Activated CD8-positive, alpha-beta memory T cell treated with anti-CD3 and anti-CD28 coated beads for 4 hours (primary cell): Measurements from ENCODE around the gene E2F4.

Experiments
- DNase-seq, 2 donors: peaks; one replicate each; pipeline ENCODE4 v3.0.0-alpha.2; 2020; ENCODE audit warnings: low read depth in 2 of 2

E2F4 gene

DNA sequence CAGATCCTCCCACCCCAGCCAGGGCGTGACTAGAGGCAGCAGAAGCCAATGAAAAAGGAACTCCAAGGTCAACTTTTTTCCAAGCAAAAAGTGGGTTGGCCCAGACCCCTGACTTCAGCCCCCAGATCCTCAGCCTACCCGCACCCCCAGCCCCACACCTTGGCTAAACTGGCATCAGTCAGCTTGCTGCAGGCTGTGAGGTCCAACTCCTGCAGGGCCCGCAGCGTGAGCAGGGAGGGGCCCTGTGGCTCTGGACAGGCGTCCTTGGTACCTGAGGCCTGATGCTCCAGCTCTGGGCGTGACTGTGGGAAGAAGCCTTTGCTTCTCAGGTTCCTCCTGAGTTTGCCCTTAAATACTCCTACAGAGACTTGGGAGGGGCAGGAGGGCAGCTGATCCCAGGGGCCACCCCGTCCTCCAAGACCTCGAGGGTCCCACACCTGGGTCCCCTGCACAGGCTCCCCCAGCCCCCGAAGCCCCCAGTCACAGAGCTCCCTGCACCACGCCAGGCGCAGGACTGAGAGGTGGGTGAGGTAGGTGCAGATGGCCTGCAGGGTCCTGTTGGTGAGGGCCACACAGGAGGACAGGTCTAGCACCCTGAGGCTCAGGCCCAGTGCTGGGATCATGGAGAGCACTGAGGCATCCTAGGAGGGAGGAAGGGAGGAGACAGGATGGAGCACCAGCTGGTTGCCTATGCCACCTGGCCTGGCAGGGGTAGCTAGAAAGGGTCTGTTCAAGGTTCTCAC, 16.4 kb downstream of the E2F4 start:
- no peak for DNase-seq

DNA sequence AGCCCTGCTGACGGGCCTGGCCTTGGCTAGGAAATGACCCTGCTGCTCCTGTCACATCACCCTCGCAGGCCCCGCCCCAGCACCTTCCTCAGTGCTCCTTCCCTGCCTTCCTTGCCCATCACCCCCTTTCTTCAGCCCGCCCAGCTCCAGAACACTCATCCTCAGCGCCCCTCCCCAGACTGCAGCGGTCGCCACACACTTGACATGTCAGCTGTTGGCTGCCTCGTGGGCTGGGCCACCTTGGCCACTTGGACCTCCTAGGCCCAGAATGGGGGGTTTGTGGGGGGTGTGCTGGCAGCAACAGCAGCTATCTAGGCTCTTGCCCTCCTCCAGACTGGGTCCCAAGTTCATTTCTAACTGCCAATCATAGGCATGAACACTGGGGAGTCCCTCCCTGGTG, 17.6 kb downstream of the E2F4 start:
- no peak for DNase-seq

DNA sequence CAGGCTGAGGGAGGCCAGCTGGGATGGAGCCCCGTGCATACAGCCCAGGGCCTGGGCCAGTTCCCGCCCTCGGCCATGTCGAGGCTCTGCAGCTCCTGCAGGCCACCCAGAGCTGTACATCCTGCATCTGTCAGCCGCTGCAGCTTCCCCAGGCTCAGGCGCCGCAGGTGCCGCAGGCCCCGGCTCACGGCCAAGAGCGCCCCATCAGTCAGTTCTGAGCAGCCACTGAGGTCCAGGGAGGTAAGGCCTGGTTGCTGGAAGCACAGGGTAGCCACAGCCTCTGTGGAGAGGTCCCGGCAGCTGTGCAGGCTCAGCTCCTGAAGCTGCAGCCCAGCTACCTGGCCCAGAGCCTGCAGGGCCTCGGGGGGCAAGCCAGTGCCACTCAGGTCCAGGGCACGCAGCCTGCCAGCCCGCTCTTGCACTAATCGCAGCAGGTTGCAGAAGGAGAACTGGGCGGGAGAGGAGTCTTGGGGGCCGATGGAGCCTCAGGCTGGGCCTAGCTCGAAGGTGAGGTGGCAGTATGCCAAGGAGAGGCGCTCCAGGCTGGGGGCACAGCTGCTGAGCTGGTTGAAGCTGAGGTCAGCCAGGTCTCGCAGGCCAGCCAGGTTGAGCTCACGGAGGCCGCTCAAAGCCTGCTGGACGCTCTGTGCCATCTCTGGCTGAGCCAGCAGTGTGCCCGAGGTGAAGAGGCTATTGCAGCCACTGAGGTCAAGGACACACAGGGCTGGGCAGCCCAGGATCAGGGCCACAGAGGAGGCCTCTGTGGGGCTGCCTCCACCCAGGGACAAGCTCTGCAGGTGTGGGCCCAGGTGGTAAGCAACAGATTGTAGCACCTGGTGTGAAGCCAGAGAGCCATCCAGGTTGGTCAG, 18.3 kb downstream of the E2F4 start:
- DNase-seq: no peak

DNA sequence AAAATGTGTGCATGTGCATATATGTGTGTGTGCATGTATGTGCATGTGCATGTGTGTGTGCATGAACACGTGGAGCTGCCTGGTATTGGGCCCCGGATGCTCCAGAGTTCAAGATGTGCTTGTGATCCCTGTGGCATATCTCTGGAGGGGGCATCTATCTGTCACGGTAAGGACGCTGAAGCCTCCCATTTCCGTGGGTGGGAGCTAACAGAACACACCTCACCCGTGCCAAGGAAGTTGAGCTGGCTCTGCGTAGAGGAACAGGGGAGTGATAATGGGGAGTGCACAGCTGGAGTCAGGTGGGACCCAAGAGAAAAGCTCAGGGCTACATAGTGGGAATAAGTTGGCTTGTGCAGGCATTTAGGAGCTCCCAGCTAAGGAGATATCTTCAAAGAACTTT, 19.7 kb downstream of the E2F4 start:
- DNase-seq: no peak

DNA sequence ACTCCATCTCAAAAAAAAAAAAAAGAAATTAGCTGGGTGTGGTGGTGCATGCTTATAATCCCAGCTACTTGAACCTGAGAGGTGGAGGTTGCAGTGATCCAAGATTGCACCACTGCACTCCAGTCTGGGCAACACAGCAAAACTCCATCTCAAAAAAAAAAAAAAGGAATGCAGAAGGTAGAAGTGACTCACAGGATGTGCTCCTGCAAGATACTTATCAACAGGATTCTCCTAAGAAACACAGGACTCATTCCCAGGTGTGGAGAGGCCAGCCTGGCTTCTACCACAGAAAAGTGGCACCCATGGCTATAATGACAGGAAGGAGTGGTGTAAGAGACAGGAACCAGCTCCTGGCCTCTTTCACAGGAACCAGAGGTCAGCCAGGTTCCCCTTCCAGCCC, 20.8 kb downstream of the E2F4 start:
- no peak for DNase-seq

DNA sequence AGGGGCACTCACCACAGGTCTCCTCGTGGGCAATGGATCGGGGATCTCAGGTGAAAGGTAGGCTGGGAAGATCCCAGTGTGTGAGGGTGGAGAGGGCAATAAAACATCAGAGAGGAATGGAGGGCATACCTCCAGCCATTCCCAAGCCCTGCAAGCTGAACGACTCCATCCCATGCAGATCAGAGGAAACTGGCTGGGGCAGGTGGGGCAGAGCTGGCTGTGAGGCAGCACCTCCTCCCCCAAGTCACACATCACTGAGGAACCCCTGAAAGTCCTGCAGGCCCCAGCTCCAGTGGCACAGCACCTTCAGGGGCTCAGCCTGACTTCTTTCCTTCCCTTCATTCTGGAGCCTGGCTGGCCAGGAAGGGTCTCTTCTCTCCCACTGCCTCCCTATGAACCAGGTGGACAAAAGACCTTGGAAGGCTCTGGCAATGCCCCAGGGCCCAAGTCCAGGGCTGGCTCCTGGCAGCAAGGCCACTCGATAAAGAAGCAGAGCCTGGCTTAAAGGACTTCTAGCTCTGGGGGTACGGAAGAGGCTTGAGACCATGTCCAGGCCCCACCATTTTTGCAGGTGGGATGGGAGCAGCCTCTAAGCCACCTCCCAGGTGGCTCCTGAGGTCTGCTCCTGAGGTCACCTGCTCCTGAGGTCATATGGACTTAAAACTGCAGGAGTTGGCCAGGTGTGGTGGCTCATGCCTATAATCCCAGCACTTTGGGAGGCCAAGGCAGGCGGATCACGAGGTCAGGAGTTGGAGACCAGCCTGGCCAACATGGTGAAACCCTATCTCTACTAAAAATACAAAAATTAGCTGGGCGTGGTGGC, 21.5 kb downstream of the E2F4 start:
- no peak for DNase-seq

DNA sequence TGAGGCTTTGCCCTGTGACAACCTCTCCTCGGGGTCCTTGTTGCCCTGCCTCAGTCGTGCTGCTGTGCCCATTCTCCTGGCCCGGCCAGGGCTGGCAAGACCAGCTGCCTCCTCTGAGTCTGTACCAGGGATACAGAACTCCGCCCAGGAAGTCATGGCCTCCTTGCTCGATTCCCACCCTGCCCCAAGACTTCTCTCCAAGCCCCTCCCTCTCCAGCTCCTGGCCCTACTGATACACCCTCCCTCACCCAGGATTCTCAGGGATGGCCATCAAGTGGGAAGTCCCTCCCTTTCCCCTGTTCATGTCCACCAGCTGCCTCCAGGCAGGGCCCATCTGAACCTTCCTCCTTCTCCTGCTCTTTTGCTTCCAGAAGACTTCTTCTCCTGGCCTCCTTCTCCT, 23.8 kb downstream of the E2F4 start:
- DNase-seq: no peak

DNA sequence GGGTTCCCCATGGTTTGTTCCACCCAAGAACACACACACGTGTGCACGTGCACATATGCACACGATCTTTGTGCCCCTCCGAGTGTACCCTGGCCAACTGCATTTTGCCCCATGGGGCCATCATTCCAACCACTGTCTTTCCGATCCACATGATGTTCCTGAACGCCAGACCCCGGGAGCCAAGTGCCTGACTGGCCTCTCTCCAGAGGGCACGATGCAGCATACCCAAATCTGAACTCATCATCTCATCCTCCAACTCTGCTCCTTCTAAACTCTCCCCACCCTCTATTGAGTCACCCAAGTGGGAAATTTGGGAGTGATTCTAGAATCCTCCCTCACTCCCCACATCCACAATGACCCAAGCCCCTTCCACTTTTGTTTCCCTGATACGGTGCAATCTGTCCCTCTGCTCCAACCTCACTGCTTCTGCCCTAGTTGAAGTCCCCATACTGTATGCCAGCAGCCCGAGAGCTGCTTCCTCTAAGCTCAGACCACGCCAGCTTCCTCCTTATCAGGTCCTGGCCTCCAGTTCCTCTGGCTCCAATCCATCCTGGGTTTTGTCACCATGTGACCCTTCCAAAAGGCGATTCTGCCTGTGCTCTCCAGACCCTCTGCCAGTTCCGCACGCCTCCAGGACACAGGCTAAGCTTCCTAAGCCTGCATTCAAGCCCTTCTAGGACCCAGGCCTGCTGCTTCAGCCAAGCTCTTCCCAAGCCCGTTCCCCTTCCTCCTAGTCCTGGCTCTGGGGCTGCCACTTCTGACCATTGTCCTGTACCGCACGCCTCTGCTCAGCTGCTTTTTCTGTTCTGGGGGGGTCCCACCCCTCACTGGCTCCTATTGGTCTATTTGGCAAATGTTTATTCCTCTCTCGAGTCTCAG, 24.9 kb downstream of the E2F4 start:
- DNase-seq: no peak

DNA sequence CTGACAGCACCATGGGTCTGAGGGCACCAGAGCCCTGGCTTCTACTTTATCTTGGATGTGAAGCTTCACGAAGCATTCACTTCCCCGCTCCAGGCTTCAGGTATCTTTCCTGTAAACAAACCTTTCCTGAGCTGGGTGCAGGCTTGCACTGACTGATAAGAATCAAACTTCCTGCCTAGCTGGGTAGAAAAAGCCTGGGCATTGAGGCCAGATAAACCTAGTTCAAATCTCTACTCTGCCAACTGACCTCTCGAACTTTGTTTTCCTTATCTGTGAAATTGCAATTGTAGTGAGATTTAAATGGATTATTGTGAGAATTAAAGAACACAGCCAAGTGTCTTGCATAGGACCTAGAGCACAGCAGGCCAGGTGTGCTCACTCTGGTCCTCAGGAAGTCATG, 32.0 kb downstream of the E2F4 start:
- no peak for DNase-seq

DNA sequence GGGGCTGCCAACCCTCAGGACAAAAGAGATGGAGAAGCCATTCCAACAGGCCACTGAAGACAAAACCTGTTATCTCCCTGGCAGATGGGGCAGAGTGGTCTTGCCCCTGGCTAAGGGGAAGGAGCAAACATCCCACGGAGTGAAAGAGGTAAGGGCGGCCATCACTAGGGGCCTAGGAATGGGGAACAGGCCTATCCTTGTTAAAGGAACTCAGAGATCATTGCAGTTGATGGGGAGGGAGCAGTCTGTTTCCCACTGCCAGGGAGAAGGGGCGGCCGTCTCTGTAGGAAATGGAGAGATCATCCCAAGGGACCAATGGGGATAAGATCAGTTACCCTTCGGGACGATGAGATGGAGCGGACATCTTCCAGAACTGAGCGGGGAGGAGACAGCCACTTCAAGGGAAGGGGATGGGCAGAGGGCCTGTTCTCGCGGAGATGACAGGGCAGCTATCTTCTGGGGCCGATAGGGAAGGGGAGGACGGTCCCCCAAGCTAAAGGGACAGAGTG, 34.4 kb downstream of the E2F4 start:
- no peak for DNase-seq

DNA sequence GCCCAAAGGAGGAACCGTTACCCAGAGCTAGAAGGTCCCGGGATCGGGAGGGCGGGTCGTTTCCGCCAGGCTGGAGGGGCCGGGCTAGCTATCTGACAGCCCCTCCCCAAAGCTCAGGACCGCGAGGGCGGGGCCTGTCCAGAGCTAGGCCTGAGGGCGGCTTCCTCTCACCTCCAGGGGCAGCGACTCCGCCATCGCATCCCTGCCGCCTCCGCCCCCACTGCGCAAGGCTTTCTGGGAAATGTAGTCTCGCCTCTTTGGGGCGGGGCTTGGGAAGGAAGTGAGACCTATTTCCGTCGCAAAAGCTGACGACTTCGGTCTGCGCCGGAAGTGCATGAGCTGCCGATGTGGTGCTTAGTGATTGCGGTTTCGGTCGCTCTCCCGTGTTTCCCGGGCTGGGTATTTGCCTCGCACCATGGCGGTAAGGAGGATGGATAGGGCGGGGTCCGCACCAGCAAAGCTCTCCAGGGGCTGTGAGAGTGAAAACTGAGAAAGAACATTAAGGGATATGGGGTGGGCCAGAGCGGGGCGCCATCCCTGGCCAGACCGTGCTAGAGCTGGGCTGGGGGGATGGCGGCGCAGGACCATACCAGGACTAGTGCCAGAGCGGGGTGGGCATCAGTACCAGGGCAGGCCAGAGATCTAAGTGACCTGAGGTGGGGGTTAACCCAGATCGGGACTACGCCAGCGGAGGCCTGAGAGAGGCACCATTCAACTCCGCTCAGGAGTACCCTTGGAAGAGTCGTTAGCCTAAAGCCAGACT, 35.0 kb downstream of the E2F4 start, which contains the start of gene TMEM208:
TSS of gene TMEM208 (plus strand) at position 327 of the 763 bp plus-strand sequence. CDS start at position 416, 89 bp downstream.
- DNase-seq: peak; percentile 95 to 98

DNA sequence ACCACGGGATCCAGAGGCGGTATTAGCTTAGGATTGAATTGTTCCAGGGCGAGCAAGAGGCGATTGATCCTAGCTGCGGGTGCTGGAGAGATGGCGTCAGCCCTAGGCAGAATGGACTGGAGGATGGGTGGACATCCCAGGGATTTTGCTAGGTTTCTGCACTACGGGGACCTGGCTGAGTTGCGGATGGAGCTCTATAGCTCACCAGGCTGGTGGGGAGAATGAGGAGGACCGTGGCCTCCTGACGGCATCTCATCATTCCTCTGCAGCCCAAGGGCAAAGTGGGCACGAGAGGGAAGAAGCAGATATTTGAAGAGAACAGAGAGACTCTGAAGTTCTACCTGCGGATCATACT, 35.6 kb downstream of the E2F4 start:
- no peak for DNase-seq

DNA sequence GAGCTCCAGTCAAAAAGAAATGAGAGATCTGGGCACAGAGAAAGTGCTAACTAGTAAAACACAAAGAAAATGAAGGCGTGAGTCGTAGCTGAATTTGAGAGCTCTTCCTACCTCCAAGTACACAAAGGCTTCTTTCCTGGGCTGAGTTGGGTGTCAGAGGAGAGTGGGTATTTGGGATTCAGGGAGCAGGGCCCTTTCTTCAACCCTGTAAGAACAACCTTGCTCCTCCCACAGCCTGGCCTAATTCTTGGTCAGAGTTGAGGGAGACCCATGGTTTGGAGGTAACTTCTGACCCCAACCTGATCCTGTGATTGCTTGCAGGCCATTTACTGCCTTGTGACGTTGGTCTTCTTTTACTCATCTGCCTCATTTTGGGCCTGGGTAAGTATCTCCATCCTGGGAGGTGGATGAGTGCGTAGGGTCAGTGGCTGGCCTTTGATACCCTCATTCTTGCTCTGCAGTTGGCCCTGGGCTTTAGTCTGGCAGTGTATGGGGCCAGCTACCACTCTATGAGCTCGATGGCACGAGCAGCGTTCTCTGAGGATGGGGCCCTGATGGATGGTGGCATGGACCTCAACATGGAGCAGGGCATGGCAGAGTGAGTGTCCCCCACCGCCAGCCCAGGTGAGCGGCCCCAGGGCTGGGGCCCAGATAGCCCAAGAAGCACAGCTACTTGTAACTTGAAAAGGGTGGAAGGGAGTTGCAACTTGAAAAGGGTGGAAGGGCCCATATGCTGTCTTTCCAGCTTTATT, 36.3 kb downstream of the E2F4 start:
- DNase-seq: no peak

DNA sequence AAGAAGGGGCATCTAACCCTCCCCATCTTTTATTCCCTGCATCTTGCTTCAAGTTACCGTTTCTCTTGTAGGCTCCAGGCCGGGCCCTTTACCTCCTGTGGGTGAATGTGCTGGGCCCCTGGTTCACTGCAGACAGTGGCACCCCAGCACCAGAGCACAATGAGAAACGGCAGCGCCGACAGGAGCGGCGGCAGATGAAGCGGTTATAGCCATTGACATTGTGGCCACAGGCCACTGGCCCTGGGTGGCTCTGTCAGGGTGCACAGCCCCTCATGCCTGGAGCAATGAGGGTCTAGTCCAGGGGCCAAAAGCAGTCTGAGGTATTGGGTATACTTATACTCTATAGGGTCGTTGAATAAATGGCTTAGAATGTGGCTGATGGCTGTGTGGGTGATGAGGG, 37.0 kb downstream of the E2F4 start:
- no peak for DNase-seq

DNA sequence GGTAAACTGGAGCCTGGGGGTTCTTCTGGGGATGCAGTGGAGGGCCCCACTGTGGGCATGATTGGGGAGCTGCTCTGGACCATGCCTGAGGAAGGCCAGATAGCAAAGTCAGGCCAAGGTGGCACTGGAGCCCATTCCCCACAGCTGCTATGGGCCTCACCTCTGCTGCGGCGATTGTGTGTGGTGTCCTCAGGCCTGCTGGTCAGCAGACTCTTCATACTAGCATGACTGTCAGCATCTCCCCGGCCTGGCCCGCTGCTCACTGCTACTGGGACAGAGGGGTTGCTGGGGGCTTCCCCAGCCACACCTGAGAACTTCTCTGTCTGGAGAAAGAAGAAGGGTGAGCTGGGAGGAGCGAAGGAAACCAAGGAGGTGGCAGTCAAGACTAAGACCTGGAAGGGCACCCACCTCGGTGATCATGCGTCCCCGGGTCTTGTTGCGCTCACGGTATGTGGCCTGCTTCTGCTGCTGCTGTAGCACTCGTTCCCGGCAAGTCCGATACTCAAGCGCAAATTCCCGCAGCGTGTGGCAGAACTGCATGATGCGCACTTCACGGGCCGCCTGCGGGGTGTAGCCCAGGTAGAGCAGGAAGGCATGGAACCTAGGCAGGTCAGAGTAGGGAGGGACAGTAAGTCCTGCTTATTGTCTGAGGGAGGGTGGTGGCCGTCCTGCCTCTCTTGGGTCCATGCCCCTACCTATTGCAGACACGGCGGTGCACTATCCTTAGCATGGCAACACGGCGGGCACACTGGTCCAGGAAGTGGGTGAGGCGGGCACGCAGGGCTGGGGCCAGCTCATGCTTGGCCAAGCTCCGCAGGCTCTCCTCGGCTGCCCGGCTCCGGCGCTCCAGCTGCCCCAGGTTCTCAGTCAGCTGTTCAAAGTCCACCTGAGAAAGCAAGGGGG, 38.2 kb downstream of the E2F4 start:
- no peak for DNase-seq

DNA sequence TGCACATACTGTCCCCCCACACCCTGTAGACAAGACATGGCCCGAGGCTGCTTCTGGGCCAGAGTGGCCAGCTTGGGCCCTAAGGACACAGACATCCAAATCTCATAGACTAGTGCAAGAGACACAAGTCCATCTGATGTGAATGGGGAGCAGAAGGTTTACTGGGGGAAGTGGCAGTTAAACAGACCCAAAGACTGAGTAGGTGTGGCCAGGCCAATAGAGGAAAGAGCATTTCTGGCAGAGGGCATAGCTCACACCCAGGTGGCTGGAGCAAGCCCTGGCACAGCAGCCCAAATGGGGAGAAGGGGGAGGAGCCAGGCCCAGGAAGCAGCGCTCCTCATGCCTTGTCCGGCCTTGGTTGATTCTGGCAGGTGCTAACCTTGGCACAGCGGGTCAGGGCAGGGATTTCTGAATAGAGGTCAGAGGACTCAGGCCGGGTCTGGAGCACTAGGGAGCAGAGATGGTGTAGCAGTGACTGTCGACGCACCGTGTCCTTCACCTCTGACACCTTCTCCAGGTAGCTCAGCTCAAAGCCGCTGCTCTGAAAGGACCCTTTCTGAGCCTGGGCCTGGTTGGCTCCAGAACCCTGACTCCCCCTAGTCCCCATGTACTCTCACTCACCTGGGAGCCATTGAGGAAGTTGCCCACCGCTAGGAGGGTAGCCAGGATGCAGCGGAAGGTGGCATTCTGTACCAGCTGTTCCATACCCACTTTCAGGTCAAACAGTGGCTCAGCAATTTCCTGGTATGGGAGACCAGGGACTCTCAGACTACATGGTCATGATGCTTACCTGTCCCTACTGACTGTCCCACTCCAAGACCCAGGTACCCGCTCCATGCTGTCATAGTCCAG, 39.1 kb downstream of the E2F4 start:
- no peak for DNase-seq

DNA sequence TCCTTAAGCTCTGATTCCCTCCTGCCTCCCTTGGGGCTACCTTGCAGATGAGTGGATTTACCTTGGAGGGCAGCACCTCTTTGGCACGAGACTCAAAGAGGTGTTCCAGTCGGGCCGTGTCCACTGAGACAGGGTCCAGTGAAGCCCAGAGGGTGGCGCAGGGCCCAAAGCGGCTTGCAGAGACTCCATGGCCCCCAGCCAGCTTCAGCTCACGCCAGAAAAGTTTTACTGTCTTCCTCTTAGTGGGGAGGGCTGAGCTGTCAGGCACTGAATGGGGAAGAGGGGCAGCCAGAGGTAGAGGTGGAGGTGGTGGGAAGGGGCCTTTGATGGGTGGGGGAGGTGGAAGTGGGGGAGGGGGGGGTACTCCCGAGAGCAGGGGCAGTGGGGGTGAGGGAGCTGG, 41.6 kb downstream of the E2F4 start:
- DNase-seq: no peak

DNA sequence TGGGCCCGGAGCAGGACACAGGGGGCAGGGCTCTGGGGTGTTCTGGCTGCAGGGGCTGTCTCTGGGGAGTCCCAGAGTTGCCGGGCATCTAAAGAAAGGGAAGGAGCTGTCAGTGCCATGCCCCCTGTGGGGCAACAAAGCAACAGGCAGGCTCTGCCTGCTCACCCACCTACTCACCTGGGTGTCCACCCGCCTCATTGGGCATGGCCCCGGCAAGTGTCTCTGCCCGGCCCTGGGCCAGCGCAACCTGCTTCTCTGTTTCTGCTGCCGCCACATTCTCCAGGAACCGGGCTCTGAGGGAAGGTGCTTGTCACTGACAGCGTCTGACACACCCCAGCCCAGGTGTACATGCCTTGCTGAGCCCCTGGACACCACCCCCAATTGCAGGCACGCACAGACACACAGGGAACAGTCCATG, 42.2 kb downstream of the E2F4 start:
- DNase-seq: no peak
